ENCODE measurements around the gene DPF1.

DNA sequence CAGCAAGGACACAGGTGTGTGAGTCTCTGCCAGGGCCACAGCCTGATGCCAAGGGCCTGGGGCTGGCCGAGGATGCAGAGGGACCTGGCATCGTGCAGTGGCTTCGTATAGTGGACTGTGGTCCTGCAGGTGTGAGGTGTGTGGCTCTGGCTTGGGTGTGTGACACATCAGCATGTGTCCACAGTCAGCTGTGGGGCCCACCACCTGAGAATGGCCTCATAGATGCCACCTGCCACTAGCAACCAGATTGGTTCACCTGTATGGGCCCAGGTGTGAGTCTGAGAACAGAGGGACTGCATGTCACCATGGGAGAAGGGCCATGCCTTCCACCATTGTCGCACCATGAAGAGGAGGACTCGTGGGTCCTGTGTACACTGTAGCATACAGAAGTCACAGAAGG lies 29.8 kb upstream of the DPF1 start:
- TF ChIP-seq CTCF (IDR thresholded peaks at IDR 0.05) (no peak), ZFX (IDR thresholded peaks at IDR 0.05; ENCODE audit: borderline replicate concordance) (no peak)

Data from 22Rv1 (cell line).